CD4-positive, alpha-beta T cell treated with Interleukin-2 at 100 ng/mL for 4 hours (primary cell): ENCODE measurements around the gene RICTOR.

ENCODE experiments used
- DNase-seq: peaks from one replicate; pipeline ENCODE4 v3.0.0-alpha.2; 2020; ENCODE audit warnings: low spot score

The RICTOR gene, protein sequence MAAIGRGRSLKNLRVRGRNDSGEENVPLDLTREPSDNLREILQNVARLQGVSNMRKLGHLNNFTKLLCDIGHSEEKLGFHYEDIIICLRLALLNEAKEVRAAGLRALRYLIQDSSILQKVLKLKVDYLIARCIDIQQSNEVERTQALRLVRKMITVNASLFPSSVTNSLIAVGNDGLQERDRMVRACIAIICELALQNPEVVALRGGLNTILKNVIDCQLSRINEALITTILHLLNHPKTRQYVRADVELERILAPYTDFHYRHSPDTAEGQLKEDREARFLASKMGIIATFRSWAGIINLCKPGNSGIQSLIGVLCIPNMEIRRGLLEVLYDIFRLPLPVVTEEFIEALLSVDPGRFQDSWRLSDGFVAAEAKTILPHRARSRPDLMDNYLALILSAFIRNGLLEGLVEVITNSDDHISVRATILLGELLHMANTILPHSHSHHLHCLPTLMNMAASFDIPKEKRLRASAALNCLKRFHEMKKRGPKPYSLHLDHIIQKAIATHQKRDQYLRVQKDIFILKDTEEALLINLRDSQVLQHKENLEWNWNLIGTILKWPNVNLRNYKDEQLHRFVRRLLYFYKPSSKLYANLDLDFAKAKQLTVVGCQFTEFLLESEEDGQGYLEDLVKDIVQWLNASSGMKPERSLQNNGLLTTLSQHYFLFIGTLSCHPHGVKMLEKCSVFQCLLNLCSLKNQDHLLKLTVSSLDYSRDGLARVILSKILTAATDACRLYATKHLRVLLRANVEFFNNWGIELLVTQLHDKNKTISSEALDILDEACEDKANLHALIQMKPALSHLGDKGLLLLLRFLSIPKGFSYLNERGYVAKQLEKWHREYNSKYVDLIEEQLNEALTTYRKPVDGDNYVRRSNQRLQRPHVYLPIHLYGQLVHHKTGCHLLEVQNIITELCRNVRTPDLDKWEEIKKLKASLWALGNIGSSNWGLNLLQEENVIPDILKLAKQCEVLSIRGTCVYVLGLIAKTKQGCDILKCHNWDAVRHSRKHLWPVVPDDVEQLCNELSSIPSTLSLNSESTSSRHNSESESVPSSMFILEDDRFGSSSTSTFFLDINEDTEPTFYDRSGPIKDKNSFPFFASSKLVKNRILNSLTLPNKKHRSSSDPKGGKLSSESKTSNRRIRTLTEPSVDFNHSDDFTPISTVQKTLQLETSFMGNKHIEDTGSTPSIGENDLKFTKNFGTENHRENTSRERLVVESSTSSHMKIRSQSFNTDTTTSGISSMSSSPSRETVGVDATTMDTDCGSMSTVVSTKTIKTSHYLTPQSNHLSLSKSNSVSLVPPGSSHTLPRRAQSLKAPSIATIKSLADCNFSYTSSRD (N-terminal part only)

GRCh38 chr5:39074017-39074814 is at the start of gene RICTOR:
Gene RICTOR (minus strand): TSS chr5:39074399. CDS start chr5:39074377, 22 bp downstream.
- peak; percentile 92 for DNase-seq

GRCh38 chr5:39121922-39122321 is 47.7 kb upstream of the RICTOR start:
- DNase-seq: no peak

DNA sequence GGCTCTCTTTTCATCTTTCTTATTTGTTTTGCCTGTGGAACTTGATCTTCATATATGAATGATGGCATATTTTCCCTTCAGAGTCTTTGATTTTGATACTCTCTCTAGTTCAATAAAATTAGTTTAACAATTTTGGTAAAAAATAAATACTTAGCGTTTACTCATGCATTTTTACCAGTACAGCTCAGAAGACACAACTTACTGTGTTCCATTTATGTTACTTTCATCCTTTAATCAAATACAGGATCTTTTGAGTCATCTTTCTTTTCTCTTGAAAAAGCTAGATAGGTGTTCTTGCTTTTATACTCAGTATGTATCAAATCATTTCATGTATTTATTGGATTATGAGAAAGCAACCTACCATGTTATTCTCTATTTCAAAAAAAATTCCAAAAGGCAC is 47.1 kb upstream of the RICTOR start:
- no peak for DNase-seq

- no peak for DNase-seq
Measured at GRCh38 chr5:39120052-39120420, 45.8 kb upstream of the RICTOR start.

GRCh38 chr5:39119404-39120051 is 45.3 kb upstream of the RICTOR start:
- DNase-seq: no peak

DNA sequence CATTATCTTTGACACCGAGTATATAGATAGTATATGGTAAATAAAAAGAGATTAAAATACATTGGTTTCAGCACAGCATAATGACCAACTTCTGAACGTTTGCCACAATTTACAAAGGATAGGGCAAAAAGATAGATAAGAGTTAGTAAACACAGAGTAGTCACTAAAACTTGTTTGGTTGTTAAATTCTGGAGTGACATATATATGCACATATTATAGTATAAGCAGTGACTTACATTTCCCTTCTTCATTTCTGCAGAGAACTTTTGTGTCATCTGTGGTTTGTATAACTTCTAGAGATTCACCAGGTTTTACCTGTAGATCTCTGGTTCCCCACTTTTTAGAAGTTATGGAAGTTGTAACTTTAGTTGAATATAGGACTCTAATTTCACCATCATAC is 44.4 kb upstream of the RICTOR start:
- no peak for DNase-seq

- no peak for DNase-seq
Measured at GRCh38 chr5:39117401-39117800, 43.2 kb upstream of the RICTOR start.

DNA sequence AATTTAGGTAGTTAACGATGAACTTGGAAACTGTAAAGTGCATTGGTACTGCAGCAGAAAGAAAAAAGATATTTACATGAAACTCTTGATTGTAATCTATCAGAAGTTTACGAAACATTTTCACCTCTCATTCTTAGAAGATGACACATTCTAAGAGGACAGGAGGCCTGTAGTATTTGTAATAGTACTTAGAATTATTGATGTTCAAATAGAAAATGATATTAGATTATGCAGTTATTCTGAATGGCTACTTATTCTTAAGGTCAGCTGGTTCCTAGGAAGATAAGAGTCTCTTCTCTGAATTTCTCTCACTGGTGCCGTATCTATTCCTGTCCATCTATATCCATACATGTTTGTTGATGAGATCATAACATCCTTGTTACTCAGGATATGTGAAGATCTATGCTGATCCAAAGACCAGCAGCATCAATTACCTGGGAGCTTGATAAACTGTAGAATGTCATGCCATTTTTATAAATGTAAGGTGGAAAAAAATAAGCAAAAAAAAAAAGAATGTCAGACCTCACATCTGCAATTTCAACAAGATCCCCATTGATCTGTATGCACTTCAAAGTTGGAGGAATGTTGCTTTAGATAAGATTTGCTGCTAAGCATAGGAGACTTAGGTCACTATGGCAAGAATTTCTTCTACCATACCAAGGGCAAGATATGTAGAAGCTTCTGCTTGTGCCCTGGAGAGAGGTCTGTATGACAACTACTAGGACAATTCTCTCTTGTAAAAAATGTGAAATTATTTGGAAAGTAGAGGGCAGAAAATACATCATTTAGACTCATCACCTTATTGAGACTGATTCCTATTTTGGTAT is 42.4 kb upstream of the RICTOR start:
- DNase-seq: no peak

GRCh38 chr5:39115644-39116343 is 41.6 kb upstream of the RICTOR start:
- DNase-seq: no peak

DNA sequence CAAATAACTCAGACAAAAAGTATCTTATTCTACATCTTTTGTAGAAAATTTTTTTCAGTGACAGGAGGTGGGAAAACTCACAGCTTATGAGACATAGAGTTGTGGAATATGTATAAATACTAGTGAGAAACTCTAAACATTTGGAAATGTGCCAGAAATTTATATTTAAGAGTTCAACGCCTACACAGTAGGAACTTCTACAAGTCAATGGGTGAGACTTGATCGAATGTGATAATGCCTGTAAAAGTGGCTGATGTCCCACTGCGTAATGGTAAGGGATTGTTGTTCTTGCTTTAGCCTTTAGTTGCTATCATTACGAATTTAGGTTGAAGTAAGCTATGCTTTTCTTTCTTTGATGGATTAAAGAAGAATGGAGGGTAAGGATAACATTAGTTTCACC is 40.0 kb upstream of the RICTOR start:
- no peak for DNase-seq

DNA sequence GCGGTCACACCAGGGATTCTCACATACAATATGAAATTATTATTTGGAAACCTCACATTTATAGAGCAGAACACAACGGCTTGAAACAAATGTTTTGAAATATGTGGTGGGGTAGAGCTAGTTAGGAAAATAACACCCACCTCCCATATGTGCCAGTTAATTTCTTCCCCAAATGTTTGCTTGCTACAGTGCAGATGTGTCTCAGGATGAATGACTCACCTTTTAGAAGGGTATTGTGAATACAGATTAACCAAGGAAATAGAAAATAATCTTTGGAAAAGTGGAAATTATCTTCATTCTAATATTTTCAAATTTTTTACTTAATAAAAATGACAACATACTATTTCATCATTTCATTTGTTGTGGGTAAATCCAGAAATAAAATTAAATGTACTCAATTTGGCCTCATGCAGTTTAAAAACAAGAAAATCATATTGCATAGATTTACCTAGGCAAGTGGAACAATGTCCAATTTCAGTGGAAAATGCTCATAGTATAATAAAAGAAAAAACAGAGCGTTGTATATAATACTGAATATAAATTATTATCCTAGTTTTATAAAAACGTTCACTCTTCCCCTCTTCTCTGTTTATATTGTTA is 39.3 kb upstream of the RICTOR start:
- DNase-seq: no peak

- no peak for DNase-seq
Measured at GRCh38 chr5:39109606-39110005, 35.4 kb upstream of the RICTOR start.

- DNase-seq: no peak
Measured at GRCh38 chr5:39108987-39109386, 34.8 kb upstream of the RICTOR start.

DNA sequence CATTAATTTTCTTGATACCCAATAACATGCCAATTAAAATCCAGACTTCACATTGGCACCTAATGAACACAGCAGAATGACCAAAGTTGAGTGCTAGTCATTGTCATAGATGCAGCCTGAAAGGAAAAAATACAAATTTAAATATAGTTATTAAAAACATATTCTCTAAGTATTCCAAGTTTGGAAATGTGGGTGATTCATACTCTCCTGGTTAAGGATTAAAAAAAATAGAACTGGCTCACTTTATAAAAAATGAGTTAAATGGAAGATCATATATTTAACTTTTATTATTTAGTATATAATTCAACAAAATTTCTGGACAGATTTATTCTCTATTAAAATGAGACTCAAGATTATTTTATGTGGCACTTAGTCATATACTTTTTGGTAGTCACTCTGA is 33.2 kb upstream of the RICTOR start:
- DNase-seq: no peak

DNA sequence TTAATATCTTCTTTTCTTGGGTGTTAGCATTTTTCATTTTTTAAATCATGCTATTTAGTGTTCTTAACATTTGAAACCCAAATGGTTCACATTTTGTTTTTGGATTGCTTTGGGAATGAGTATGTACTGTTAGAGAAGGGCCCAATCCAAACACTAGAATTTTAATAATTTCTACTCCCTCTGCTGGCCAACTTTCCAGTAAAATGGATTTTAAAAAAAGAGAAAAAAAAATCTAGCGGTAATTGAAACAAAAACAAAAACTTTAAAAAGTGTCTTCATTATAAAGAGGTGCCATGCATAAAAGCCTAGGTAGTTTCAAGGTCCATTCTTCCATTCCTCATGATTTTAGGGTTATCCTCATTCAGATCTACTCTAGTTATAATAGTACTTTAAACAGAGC is 32.1 kb upstream of the RICTOR start:
- DNase-seq: no peak

GRCh38 chr5:39104221-39104620 is 30.0 kb upstream of the RICTOR start:
- DNase-seq: no peak

DNA sequence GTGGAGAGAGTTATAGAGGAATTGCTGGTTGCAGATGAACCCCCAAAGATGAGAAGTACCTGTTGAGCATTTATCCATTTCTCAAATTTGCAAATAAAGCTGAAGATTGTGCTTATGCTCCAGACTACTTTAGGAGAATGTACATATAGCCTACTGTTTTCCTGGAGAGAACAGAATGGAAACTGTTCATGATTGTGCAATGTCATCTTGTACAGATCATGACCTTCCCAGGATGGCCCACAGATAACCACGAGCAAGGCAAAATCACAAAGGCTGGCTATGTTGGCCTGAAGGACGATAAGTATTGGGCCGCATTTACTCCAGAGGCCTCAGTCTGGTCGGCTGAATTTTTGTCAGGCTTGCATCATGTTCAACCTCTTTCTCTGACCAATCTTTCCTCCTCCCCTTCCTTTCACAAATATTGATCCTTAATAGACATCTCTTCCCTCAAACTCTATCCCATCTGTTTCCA is 28.5 kb upstream of the RICTOR start:
- DNase-seq: no peak

DNA sequence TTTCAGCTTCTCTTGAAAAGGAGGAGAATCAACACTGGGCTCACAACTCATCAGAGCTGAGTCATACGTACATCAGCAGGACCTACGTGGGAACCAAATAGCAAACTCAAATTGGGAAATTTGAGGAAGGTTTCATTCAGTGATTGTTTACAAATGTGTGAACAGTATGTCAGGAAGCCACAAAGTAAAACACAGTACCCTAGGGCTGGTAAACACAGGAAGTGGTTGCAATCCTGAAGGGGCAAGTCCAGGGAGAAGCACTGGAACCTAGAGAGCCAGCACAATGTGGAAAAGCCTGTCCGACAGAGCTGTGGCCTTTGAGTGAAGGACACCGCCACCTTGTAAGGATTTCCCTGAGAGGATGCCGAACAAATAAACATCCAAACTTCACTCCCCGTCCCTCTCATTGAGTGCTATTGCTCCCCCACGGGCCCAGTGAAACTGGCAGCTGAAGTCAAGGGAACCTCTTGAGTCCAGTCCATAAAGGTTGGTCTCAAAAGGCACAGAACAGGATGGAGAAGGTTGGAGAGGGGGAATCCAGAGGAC is 26.7 kb upstream of the RICTOR start:
- DNase-seq: no peak
